Measurements from ENCODE around the gene USH1C. TPM values are rescaled to one million over a fixed set of nuclear protein-coding genes. Genes with fewer than 3 reads are reported as not detected.

Gene USH1C
- total RNA-seq, 1 experiment from 2014 or later = 78.0 TPM

DNA sequence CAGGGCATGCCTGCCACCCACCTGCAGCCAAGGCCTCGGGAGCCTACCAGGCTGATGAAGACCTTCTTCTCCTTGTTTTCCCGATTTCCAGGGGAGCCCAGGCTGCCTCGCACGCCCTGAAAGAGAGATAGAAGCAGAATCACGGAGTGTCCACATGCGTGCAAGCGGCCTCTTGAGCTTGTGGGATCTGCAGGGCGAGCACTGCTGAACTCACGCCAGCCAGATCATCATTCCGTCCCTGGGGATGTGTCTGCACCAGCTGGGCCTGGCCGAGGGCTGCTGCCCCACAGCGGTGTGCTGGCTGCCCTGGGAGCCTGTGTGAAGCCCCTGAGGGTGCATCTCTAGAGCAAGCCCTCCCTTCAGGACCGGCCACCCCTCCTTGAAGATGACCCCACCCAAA is 17.9 kb downstream of the USH1C start:
- no peak for DNase-seq (ENCODE audit: low spot score)

DNA sequence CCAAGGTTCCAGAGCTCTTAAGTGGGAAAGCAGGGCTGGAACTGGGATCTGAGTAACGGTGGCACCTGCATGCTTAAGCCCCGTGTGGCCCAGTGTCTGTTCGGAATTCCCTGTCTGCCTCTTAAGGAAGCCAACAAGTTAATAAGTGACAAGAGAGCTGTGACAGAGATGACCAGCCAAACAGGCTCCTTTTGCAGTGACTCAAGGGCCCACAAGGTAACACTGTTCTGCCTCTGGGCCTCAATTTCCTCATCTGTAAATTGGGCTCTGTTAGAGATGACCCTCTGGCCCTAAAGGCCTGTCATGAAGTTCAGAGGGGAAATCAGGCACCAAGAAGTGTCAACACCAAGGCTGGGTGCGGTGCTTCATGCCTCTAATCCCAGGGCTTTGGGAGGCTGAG is 18.6 kb downstream of the USH1C start:
- DNase-seq (ENCODE audit: low spot score) = no peak

DNA sequence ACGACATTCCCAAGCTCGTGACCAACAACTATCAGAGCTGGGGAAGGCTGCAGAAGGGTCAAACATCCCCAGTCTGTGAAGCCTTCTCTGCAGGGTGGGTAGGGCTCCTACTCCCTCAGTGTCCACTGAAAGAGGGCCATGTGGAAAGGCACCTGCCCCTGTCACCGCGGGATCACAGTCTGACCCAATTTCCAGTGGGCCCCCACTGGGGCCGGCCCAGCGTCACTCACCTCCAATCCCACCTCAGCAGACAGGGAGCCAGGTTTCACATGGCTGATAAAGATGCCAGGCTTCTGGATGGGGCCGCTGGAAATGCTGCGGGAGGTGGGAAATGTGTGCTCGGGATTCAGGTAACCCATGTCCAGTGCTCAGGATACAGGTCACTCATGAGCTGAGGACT is 20.0 kb downstream of the USH1C start:
- no peak for DNase-seq (ENCODE audit: low spot score)

DNA sequence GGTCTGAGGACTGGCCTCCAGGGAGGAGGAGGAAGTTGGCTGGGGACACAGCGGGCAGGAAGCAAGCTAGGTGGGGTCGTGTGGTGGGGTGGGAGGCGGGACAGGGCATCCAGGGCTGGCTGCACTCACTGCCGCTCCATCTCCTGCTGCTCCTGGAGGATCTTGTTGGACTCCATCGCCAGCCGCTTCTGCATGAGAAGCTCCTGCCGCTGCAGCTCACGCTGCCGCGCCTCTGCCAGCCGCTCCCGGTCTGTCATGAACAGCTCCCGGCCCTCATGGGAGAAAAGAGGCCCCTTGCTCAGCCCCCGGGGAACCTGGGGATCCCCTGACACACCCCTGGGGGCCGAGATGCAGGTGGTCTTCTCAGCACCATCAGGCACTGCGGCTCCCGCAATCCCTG is 21.6 kb downstream of the USH1C start:
- DNase-seq (ENCODE audit: low spot score) = no peak

DNA sequence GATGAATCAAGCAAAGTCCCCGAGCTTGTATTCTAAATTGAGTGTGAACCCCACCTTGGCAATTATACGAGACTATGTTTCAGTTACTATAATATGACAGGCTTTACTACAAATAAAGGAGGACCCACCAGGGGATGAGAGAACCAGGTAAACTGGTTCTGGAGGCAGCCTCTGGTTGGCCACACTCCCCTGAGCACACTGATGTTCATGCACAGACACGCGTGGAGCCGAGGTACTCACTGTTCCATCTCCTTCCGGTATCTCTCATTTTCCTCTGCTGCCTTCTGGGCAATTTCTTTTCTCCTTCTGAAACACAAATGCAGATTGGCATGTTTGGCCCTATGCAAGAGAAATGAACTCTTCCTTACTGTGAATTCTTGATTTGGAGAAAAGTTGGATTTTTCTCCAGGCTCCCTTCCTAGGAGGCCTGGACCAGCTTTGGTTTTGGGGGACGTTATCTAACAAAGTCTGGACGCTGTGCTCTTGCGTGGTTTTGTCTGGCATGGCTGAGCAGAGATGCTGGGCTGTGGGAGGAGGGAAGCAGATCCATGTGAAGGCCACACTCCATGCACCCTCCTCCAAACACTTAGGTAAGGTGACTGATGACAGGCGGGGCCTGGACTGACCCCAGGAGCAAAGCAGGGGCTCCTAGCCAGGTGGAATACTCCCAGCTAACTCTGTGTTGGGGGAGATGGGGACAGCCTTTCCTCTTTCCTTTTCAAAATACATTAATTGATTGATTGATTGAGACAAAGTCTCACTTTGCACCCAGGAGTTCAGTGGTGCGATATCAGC is 22.9 kb downstream of the USH1C start:
- DNase-seq (ENCODE audit: low spot score) = no peak

DNA sequence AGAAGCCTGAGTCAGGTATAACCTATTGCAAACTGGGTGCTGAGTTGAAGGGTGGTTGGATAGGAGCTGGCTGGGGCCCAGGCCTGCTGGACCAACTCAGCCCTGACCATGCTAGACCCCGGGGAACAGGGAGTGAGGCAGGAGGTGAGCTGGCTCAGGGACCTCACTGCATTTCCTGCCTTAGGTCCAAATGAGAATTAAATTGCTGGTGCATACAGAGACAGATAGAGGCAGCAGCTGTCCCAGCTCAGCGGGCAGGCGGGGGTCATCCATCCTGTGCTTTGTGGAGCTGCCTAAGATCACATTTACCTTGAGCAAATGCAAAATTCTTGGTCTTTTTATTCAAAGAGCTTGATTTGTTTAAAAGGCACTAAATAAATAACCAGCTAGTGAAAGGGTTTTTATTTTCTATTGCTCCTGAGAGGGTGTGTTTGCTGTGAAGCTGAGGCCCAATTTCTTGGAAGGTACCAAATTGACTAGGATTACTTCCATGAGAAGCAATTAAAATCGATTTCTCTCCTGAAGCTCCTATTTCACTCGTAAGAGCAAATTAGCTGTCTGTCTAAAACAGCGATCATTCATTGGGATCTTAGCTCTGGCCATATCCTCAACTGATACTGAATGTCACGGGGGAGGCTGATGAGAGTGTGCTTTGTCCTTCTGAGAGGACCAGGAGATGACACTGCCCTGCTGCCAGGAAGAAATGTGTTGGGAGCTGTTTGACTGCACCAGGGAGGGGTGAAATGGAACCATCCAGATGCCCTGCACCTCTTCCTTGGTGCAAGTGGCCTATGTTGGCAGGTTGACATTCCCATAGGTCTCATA is 24.9 kb downstream of the USH1C start:
- no peak for DNase-seq (ENCODE audit: low spot score)

DNA sequence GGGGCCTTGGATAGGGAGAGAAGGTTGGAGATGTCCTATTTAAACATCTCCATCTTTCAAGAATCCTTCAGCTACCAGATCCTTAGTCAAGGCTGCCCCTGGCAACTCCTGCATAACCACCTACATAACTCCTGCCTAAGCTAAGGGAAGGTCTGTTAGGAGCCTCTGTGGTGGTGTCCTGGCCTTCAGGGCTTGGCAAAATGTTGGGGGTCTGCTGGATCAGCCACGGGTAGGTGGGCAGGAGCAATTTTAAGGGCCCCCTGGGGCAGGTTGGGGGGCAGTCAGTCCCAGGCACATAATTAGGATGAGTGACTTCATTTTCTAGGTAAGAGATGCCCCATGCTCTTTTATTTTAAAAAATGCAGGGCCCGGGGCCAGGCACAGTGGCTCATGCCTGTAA is 25.9 kb downstream of the USH1C start:
- no peak for DNase-seq (ENCODE audit: low spot score)

DNA sequence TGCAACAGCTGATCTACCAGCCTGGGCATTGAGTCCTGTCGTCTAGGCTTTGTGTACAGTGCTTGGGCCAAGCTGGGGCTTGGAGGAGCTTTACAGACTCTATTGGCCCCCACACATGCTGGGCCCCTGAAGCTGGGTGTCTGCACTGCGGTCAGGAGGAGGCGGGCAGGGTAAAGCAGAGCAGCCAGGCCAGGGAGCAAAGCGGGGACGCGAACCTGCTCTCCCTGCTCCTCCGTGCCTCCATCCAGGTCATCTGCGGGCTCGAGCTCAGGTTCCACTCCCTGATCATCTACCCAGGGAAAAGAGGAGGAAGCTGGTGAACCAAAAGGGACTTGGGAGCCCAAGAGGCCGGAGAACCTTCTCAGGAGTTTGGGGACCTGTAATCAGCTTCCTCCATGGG is 27.0 kb downstream of the USH1C start:
- DNase-seq (ENCODE audit: low spot score) = no peak

DNA sequence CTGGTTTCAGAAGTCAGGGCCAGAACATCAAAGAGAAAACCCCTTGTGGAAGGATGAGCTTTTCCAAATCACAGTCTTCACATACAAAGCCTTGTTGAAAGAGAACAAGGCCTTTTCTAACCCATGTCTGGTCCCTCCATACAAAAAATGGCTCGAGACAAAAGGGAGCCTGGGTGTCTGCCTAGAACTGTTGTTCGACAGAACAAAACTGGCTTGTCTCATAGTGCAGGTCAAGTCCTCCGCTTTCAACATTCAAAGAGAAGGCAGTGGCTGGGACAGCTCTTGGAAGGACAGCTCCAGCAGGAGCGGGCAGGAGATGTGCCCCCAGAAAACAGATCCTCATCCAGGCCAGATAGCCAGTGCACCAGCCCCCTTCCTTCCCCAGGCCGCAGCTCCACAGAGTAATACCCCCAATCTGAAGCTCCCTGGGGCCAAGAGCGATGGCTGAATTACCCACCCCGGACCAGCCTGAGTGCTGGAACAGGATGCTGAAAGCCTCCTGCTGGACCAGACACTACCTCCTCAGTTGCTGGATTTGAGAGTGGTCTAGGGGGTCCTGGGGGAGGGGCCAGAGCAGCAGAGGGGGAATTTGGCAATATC is 27.6 kb downstream of the USH1C start:
- DNase-seq (ENCODE audit: low spot score) = no peak

DNA sequence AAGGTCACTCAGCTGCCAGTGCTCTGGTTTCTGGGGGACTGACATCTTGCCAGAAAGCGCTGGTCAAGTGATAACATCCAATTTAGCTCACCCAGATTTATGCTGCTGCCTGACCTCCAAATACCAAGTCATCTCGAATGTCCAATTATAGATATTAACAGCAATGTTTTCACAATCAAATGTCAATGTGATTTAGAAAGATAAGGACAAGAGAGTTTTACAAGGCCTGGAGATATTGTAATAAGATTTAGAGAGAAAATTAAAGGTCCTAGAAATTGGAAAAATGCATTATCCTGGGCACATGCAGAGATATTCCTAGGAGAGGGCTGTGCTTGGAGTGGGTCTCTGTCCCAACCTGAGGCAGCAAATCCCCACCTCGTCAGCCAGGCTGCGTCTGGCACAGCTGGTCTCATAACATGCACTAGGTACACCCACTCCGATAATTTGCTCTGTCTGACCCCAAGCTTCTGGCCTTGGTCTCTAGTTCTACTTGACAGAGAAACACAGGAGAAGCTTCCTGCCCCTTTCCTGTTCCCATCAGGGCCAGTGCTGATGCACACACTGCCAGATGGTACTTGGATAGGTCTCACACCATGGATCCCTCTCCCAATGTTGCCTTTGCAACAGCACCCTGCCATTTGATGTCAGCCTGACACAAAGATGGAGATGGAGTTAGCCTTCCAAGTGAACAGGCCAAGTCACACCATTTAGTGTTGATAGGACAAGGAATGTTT is 28.6 kb downstream of the USH1C start:
- DNase-seq (ENCODE audit: low spot score) = no peak

DNA sequence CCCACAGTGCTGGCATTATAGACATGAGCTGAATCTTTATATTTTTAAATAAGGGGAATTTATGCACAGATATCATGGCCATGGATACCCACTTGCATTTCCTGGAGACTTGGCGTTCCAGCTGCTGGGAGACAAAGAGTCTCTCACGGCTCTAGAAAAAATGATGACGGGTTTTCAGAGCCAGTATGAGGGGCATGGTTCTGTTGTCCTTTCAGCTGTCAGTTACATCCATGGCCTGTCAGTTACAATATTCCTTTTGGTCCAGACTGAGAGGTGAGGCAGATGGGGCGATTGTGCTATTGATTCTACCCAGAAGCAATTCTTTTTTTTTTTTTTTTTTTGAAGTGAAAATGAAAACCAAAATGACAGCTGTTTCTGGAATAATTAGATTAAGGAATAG is 29.7 kb downstream of the USH1C start:
- no peak for DNase-seq (ENCODE audit: low spot score)

DNA sequence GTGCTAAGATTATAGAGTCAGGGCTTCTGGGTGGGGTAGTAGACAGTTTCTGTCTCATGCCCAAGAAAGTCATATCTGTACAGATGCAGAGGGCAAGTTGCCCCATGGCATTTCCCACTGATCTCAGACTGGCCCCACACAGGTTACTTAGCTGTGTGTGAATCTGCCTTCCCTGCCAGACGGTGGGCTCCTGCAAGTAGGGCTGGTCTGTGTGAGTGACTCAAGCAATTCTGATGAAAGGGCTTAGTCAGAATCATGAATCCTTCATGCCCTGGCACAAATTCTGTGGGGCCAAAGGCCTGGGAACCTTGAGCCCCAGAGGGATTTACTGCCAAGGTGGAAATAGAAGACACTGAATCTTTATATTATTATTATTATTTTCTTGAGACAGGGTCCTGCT is 30.4 kb downstream of the USH1C start:
- no peak for DNase-seq (ENCODE audit: low spot score)

DNA sequence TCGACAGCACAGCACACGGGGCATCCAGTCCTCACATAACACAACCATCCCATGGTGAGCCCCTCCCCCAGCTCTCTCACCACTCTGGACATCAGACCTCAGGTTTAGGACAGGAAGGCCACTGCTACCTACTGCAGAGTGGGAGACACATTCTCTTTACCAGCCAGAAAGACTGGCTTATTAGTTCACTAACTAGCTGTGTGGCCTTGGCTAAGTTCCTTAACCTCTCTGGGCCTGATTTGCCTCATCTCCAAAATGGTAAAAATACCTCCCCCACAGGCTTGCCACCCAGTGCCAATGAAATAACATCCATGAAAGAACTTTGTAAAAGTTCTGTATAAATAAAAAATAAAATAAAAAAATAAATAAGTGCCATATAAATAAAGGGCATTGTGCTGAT is 32.1 kb downstream of the USH1C start:
- no peak for DNase-seq (ENCODE audit: low spot score)

DNA sequence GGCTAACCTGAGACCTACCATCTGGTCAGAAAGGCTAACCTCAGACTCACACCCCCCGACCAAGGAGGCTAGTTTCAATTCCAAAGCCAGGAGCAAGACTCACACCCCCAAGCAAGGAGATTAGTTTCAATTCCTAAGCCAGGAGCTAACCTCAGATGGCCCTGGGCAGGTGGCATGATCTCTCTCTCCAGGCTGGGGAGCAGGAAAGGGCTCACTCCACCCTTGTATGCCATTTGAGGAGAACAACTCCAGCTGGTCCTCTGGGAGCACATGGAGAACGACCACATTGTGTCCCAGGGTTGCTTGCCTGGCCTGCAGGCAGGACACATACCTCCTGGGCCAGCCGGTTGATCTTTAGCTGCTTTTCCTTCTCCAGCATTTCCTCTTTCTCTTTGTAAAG is 32.6 kb downstream of the USH1C start:
- no peak for DNase-seq (ENCODE audit: low spot score)

DNA sequence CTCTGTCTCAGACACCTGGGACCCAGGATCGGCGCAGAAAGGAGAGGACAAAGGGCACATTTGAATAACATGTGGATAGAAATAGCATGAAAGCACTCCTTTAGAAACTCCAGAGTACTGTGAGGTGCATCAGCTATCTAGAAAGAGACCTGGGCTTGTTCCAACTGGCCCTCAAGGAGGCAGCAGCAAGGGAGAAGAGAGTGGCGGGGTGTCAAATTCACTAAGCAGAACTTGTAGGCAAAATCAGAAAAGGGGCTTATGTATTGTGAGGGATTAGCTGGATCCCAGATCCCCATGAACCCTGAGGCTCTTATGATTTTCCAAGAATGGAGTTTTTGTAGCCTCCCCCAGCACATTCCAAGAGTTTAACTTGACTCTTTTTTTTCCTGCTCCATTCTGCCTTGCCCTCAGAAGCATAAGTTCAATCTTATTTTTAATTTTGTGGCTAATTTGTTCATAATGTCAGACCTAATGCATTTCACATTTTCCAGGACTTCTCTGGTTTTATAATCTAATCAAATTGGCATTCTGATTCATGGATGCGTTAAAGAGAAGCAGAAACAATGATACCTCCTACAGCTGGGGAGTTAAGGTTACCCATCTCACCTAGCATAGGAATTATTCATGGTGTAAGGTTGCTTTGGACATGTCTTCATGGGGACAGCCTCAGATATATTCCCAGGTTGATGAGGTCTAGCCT is 33.6 kb downstream of the USH1C start:
- no peak for DNase-seq (ENCODE audit: low spot score)

DNA sequence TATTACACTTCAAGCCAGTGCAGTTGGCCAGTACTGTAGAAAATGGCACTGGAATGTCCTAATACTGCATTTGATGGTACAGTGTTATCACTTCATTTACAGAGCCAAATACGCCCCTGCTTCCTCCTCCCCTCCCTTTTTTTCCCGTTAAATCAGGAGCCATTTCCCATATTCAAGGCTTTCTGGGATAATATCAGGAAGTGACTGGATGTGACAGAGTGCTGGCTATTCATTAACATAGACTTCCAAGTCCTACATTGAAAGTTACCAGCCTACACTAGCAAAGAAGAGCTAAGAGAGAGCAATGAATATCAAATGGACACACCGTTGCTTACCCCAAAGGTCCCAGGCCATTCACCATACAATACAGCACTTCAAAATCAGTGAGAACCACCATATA is 35.4 kb downstream of the USH1C start:
- no peak for DNase-seq (ENCODE audit: low spot score)

DNA sequence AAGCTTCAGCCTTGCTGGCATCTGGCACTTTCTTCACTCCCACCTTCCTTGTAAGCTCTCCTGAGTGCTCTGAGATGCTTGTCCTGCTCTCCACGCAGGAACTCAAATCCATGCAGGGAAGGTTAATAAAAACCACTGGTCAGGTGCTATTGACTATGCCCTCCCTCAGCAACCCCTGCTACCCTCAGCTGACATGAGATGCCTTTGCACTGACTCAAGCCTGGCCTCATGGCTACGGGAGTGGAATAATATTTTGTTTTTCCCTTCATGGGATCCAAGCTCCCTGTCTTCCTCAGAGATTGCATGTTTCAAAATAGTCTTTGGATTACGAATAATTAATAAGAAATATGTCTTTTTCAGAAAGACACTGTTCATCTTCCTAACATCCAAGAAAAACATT is 35.9 kb downstream of the USH1C start:
- DNase-seq (ENCODE audit: low spot score) = no peak

DNA sequence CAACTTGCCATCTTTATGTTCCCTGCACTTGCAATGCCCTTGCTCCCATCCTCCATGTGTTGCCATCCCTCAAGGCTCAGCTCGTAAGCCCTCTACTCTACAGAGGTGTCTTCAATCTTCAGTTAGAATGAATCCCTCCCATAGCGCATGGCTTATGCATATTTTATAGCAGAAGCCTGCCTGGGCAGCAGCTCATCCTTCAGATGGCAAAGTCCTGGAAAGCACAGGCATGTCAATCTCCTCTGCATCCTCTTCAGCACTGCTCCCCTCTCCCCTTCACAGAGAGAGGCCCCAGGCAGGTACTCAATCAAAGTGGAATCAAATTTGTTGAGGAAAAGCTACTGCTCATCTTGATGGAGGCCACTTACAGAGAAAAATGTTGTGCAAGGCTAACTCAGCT is 36.4 kb downstream of the USH1C start:
- DNase-seq (ENCODE audit: low spot score) = no peak

DNA sequence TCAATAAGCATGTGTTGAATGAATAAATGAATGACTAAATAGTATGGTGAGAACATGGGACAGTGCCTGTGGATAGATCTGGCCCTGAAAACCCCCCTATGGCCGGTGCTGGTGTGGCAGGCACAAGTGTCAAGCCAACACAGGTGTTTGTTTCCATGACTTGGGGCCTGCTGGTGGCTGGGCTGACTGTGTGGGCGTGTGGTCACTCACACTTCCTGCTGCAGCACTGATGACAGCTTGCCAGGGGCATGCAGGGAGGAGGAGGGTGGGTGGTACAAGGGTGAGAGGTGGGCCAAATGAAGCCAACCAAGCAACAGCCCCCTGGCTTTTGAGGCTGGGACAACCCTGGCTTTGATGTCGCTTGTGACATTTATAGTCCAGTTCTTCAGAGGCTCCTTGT is 37.3 kb downstream of the USH1C start:
- DNase-seq (ENCODE audit: low spot score) = no peak

DNA sequence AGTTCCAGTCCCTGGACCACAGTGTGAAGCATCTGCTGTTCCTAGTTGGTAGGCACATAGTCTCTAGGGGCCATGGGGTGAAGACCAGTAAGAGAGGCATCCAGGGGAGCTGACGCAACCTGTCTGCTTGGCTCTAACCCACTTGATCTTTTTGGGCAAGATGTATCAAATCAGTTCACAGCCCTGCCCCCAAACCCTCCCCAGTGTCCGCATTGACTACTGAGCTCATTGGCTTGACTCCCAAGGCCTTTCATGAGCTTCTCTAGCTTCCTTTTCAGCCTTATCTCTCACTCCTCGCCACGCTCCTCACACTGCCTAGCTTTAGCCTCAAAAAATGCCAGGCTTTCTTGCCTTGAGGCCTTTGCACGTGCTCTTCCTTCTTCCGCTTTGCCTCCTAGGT is 37.9 kb downstream of the USH1C start:
- no peak for DNase-seq (ENCODE audit: low spot score)

DNA sequence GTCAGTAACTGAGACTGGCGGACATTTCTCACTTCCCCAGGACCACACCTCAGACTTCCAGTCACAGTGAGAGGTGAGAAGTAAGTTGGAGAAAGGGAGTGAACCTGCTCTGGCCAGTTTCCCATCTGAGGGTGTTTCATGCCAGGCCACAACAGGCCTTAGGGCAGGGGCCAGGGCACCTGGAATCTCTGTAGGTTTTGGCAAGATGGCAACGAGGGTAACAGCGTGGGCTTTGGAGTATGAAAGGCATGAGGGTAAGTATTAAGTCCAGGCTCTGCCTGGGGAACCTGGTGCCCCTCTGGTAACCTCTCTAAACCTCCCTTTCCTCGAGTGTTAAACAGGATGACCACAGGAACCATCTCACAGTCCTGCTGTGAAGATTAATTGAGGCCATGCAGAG is 39.1 kb downstream of the USH1C start:
- no peak for DNase-seq (ENCODE audit: low spot score)
